Tibial nerve (tissue), 4 donors: ENCODE measurements around the gene DISP3. TPM values are rescaled to one million over a fixed set of nuclear protein-coding genes. Genes with fewer than 3 reads are reported as not detected.

Source experiments
- DNase-seq, 2 donors: peaks; one replicate each; pipeline ENCODE4 v3.0.0-alpha.2; 2019; ENCODE audit warnings: low spot score in 2 of 2
- H3K27ac ChIP-seq, 4 donors: fragments of 200-600 bp; sonication (generic) in 3 of 4; one replicate each; pipeline ENCODE4 v1.5.1; 2017 to 2019; ENCODE audit warnings: mild to moderate bottlenecking in 1 of 4
- H3K27me3 ChIP-seq, 2 donors: fragments of 200-600 bp; sonication (generic) in 1 of 2; one replicate each; pipeline versions ENCODE4 v1.5.1 to v1.6.0; 2017 to 2019
- H3K36me3 ChIP-seq, 3 donors: fragments of 200-600 bp; sonication (generic); one replicate each; pipeline ENCODE4 v1.5.1; 2018 to 2019
- H3K4me1 ChIP-seq, 4 donors: fragments of 200-600 bp; sonication (generic) in 3 of 4; one replicate each; pipeline ENCODE4 v1.5.1; 2017 to 2019
- H3K4me3 ChIP-seq, 4 donors: fragments of 200-600 bp; sonication (generic) in 3 of 4; one replicate each; pipeline ENCODE4 v1.5.1; 2017 to 2019; ENCODE audit warnings: mild to moderate bottlenecking in 1 of 4, moderate library complexity in 1 of 4
- H3K9me3 ChIP-seq, 4 donors: fragments of 200-600 bp; sonication (generic) in 3 of 4; one replicate each; pipeline ENCODE4 v1.5.1; 2017 to 2019
- EP300 ChIP-seq, 2 donors: sonication (generic); formaldehyde crosslinking; IDR thresholded peaks; one replicate each; pipeline ENCODE4 v1.6.1; 2017; ENCODE audit warnings: antibody characterized with exemption in 2 of 2, mild to moderate bottlenecking in 1 of 2
- POLR2A ChIP-seq, 2 donors: fragments of 450-650 bp; IDR thresholded peaks; one replicate each; pipeline ENCODE4 v1.6.1; 2017; ENCODE audit warnings: antibody characterized with exemption in 2 of 2, mild to moderate bottlenecking in 2 of 2, moderate library complexity in 2 of 2
- WGBS, 2 donors: methylation state at CpG; one replicate each; pipeline ENCODE4 v1.1.5; 2018; 5-methylcytosine and 5-hydroxymethylcytosine counted together
- total RNA-seq, 4 donors: library from RNA; depleted of rRNA; stranded (reverse); fragments of >200 nt; gene quantifications; one replicate each; pipeline ENCODE4 v1.1.0, GENCODE V29; 2016
- TF ChIP-seq, protein P1 (sequence below), 5 experiments: fragments of 200-600 bp in 3 of 5; fragments of 450-650 bp in 2 of 5; sonication (generic) in 3 of 5; IDR thresholded peaks; one replicate each; pipeline ENCODE4 v1.5.1; 2016 to 2019; ENCODE audit warnings: antibody characterized with exemption in 5 of 5, mild to moderate bottlenecking in 3 of 5, moderate library complexity in 2 of 5

The DISP3 gene, protein sequence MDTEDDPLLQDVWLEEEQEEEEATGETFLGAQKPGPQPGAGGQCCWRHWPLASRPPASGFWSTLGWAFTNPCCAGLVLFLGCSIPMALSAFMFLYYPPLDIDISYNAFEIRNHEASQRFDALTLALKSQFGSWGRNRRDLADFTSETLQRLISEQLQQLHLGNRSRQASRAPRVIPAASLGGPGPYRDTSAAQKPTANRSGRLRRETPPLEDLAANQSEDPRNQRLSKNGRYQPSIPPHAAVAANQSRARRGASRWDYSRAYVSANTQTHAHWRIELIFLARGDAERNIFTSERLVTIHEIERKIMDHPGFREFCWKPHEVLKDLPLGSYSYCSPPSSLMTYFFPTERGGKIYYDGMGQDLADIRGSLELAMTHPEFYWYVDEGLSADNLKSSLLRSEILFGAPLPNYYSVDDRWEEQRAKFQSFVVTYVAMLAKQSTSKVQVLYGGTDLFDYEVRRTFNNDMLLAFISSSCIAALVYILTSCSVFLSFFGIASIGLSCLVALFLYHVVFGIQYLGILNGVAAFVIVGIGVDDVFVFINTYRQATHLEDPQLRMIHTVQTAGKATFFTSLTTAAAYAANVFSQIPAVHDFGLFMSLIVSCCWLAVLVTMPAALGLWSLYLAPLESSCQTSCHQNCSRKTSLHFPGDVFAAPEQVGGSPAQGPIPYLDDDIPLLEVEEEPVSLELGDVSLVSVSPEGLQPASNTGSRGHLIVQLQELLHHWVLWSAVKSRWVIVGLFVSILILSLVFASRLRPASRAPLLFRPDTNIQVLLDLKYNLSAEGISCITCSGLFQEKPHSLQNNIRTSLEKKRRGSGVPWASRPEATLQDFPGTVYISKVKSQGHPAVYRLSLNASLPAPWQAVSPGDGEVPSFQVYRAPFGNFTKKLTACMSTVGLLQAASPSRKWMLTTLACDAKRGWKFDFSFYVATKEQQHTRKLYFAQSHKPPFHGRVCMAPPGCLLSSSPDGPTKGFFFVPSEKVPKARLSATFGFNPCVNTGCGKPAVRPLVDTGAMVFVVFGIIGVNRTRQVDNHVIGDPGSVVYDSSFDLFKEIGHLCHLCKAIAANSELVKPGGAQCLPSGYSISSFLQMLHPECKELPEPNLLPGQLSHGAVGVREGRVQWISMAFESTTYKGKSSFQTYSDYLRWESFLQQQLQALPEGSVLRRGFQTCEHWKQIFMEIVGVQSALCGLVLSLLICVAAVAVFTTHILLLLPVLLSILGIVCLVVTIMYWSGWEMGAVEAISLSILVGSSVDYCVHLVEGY (N-terminal part only)
- under 1 TPM in 1 of 4 donors, not detected in 3; 0.59 TPM for total RNA-seq

DNA sequence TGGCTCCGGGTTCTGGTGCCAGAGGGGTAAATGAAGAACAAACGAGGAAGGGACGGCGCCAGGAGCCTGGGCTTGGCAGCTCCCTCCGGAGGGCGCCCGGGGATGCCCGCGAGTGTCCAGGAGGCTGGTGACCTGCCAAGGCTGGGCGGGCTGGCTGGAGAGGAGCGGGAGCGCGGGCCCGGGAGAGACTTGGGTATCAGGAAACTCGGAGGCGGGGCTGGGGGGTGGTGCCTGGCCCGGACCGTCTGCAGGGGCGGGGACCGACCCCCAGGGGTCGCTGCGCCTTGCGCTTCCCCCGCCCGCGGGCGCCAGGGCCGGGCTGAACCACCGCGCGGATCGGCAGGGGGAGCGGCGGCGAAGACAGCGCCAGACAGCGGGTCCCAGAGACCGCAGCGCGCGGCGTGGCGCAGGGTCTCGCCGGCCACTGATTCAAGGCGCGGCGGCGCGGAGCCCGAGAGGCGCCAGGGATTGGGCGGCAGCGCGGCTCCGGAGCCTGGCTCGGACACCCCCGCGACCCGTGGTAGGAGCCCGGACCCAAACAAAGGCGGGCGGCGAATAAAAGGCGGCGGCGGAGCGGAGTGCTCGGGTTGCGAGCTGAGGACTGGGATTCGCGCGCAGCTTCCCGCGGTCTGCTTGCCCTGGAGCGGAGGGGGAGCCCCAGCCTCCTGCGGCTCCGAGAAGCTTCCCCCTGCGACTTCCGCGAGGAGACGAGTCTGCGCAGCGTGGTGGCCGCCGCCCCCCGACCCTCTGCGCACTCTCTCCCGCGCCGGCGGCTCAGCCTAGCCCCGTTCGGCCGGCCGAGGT lies at the start of gene DISP3:
Gene DISP3, plus strand, starts transcription at position 585 of the 804 bp plus-strand sequence. CDS start 21,838 bp downstream, outside the sequence.
- no peak for DNase-seq
- H3K4me3 ChIP-seq: peak within 1 kb of the TSS; percentile 1 to 47 (median 30)
- WGBS, 2 donors: 0 to 1% methylated on average over 13 to 50 of the region's 96 CpGs
- no peak for TF ChIP-seq EP300 (IDR thresholded peaks at IDR 0.05)
- TF ChIP-seq, protein P1, sequence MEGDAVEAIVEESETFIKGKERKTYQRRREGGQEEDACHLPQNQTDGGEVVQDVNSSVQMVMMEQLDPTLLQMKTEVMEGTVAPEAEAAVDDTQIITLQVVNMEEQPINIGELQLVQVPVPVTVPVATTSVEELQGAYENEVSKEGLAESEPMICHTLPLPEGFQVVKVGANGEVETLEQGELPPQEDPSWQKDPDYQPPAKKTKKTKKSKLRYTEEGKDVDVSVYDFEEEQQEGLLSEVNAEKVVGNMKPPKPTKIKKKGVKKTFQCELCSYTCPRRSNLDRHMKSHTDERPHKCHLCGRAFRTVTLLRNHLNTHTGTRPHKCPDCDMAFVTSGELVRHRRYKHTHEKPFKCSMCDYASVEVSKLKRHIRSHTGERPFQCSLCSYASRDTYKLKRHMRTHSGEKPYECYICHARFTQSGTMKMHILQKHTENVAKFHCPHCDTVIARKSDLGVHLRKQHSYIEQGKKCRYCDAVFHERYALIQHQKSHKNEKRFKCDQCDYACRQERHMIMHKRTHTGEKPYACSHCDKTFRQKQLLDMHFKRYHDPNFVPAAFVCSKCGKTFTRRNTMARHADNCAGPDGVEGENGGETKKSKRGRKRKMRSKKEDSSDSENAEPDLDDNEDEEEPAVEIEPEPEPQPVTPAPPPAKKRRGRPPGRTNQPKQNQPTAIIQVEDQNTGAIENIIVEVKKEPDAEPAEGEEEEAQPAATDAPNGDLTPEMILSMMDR (IDR thresholded peaks at IDR 0.05): peak; percentile 13 to 50 (median 18)
- TF ChIP-seq POLR2A (IDR thresholded peaks at IDR 0.05): no peak
- no peaks in the 10 kb centered on the region for H3K36me3 ChIP-seq
- H3K27me3 ChIP-seq: peaks cover 0 to 80% of the 10 kb centered on the region in 2 donors
- peaks cover 0 to 20% (median 6%) of the 10 kb centered on the region in 4 donors for H3K4me1 ChIP-seq
- H3K9me3 ChIP-seq: no peaks in the 10 kb centered on the region
- no peak within 1 kb of the TSS for H3K27ac ChIP-seq

DNA sequence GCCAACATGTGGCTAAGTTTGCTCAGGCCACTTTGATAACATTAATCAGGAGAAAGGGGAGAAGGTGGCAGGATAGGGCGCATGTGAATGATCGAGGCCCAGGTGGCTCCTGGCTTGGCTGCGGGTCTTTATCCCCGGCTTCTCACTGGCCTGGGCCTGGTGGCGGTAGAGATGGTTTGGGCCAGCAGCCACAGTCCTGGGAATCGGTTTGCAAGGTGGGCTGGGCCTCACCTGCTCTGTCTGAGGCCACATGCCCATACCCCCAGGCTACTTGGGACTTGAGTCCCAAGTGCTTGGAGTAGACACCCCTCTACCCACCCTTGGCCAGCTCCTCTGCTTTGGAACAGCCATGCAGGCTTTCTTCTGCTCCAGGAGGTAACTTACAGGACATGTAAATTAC lies 49.7 kb upstream of the DISP3 start:
- peaks cover 0 to 5% of the 10 kb centered on the region in 2 donors for H3K27me3 ChIP-seq
- H3K4me1 ChIP-seq: no peaks in the 10 kb centered on the region
- H3K4me3 ChIP-seq: no peak overlapping the region
- H3K36me3 ChIP-seq: no peaks in the 10 kb centered on the region
- DNase-seq: no peak
- WGBS, 2 donors: 64 to 71% methylated on average over 6 of the region's 6 CpGs
- TF ChIP-seq POLR2A (IDR thresholded peaks at IDR 0.05) (no peak), EP300 (IDR thresholded peaks at IDR 0.05) (no peak)
- TF ChIP-seq, protein P1 (IDR thresholded peaks at IDR 0.05): no peak
- no peak overlapping the region for H3K27ac ChIP-seq
- no peaks in the 10 kb centered on the region for H3K9me3 ChIP-seq

DNA sequence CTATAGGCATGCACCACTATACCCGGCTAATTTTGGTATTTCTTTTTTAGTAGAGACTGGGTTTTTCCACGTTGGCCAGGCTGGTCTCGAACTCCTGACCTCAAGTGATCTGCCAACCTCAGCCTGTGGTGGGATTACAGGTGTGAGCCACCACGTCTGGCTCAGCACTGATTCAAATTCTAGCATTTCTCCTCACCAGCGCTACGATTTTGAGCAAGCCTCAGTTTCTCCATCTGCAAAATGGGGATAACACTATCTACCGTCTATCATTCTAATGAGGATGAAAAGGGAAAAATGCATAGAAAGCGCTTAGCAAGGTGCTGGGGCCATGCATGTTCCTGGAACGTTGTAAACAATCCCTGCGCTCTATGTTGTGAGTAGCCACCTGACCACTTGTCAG lies 49.0 kb upstream of the DISP3 start:
- H3K36me3 ChIP-seq: no peaks in the 10 kb centered on the region
- WGBS, 2 donors: 83 to 85% methylated on average over 10 of the region's 10 CpGs
- DNase-seq: no peak
- TF ChIP-seq EP300 (IDR thresholded peaks at IDR 0.05): no peak
- TF ChIP-seq, protein P1 (IDR thresholded peaks at IDR 0.05): no peak
- TF ChIP-seq POLR2A (IDR thresholded peaks at IDR 0.05): no peak
- H3K27ac ChIP-seq: no peak overlapping the region
- H3K4me1 ChIP-seq: no peaks in the 10 kb centered on the region
- no peak overlapping the region for H3K4me3 ChIP-seq
- peaks cover 0 to 8% of the 10 kb centered on the region in 2 donors for H3K27me3 ChIP-seq
- H3K9me3 ChIP-seq: no peaks in the 10 kb centered on the region

DNA sequence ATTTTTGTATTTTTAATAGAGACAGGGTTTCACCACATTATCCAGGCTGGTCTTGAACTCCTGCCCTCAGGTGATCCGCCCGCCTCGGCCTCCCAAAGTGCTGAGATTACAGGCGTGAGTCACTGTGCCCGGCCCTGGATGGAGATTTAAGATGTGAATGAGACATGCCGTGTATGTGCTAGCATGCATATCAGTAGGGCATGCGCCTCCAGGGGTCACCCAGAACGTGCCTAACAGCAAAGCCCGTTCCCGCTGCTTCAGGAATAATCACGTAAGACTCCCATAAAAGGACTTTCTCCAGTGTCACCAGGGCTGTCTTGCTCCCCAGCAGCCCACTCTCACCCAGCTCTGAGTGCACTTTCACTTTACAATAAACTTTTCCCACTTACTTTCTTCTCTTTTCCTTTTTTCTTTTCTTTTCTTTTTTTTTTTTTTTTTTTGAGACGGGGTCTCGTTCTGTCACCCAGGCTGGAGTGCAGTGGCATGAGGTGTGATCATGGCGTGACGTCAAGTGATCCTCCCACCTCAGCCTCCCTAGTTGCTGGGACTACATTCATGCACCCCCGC lies 46.9 kb upstream of the DISP3 start:
- 72 to 76% methylated on average over 16 of the region's 16 CpGs for WGBS, 2 donors
- peaks cover 0 to 8% of the 10 kb centered on the region in 2 donors for H3K27me3 ChIP-seq

More for the DNA sequence above, 46.9 kb upstream of the DISP3 start:
- H3K36me3 ChIP-seq: no peaks in the 10 kb centered on the region
- H3K27ac ChIP-seq: no peak overlapping the region
- H3K9me3 ChIP-seq: no peaks in the 10 kb centered on the region
- no peak for DNase-seq
- TF ChIP-seq POLR2A (IDR thresholded peaks at IDR 0.05) (no peak), EP300 (IDR thresholded peaks at IDR 0.05) (no peak)
- TF ChIP-seq, protein P1 (IDR thresholded peaks at IDR 0.05): no peak
- H3K4me3 ChIP-seq: no peak overlapping the region
- no peaks in the 10 kb centered on the region for H3K4me1 ChIP-seq
